HG03139 (cell line): Measurements from ENCODE around the gene DNAH8.
A peak's percentile ranks its signal among the peaks of the same experiment; 100 is the strongest.

Experiments used
- ATAC-seq: cut with Tn5 transposase; IDR thresholded peaks from one replicate; pipeline ENCODE4 v1.9.1; 2021; ENCODE audit not compliant: unreplicated experiment

Gene DNAH8

DNA sequence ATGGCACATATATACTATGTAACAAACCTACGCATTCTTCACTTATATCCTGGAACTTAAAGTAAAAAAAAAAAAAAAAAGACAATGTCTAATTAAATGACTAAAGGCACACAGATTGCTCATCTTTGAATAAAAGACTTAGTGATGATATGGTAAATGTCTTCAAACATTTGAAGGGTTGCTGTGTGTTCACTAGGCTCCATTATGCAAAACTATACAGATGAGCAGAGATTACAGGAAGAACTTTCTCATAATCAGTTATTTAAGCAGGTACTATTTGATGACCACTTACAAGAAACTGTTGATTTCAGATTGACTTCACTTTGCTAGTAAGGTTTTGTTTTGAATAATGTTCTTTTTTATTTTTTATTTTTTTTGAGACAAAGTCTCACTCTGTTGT is 34.4 kb downstream of the DNAH8 start:
- ATAC-seq: no peak

DNA sequence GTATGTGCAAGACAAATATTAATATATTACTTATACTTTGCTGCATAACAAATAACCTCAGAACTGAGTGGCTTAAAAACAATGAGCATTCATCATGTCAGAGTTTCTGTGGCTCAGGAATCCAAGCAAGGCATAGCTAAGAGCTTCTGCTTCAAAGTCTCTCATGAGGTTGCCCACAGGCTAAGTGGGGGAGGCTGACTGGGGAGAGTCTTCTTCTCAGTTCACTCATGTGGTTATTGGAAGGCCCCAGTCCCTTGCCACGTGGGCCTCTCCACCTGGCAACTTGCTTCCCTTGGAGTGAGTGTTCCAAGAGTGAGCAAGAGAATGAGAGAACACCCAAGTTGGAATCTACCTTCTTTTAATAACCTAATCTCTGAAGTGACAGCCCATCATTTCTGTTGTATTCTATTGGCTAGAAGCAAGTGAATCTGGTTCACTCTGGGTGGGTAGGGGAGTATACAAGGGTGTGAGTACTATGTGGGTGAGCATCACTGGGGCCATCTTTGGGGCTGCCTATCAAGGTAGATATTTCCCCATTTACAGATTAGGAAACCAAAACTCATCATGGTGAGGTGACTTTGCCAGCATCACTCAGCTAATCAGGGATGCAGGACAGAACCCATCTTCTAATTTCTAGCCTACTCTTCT is 36.0 kb downstream of the DNAH8 start:
- ATAC-seq: no peak

DNA sequence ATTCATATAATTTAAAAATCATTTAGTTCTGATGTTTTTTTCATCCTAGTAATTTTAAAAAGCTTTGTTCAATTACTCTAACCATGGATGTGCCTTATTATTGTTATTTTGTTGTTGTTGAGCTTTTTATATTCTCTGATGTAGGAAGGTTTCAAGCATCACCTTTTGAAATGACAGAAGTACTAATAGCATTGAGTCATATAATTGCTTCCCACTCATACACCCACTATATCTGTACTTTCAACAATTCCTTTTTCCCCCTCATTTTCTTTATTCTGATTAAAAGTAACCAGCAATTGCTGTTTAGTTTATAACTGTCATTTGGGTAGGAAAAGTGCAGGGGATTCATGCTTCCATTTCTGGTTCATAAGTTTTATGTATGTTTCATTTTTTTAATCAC is 38.6 kb downstream of the DNAH8 start:
- no peak for ATAC-seq

DNA sequence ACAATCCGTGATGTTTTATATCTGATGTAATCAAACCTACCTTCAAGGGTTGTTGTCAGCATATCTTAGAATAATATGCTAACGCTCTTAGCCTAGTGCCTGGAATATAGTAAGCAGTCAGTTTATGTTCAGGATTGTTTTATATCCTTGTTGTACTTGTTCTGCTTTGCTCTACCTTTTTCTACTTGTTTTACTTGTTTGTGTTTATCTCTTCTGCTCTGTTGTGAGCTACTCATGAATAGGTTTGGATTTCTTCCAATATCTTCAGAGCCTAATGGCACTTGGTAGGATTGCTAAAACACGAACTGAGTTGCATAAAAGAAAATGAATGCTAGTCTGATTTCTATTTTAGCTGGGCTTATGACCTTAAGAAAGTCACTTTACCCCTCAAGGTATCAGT is 40.1 kb downstream of the DNAH8 start:
- no peak for ATAC-seq

DNA sequence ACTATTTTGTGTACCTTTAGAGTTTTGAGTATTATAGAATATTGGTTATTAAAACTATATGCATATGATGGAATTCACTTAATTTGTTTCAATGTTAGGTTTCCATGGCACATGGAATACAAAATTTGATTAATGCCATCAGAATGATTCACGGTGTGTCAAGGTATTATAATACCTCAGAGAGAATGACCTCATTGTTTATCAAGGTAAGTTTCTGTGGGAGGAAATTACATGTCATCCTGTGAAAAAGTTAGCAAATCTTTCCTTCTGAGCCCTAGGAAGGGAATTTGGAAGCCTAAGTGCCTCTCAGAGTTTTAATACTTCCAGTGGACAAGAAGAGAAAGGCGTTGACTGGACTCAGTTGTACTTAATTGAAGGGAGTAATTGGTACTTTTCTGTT is 40.8 kb downstream of the DNAH8 start:
- no peak for ATAC-seq

DNA sequence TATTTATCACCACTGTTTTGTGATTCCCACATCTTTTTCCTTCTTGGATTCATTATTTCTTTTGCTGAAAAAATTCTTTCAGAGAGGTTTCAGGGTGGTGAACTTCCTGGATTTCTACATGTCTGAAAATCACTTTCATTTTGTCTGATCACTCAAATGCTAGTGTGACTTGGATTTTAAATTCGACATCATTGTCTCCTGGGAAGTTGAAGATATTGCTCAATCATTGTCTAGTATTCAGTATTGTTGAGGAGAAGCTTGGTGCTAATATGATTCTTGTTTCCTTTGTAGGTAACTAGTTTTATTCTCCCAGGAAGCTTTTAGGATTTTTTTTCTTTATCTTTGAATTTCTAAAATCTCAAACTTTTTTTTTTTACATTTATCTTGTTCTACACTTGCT is 45.0 kb downstream of the DNAH8 start:
- ATAC-seq: no peak

DNA sequence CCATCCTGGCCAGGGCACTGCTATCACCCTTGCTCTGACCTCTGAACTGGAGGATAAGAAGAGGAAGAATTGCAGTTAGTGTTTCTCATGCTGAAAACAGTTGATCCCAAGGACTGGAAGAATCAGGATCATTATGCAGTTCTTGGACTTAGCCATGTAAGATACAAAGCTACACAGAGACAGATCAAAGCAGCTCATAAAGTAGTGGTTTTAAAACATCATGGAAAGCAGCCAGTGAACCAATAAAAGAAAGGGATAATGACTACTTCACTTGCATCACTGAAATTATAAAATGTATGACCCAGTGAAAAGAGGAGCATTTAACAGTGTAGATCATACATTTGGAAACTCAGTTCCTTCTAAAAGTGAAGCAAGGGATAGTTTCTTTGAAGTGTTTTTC is 47.7 kb downstream of the DNAH8 start:
- no peak for ATAC-seq

DNA sequence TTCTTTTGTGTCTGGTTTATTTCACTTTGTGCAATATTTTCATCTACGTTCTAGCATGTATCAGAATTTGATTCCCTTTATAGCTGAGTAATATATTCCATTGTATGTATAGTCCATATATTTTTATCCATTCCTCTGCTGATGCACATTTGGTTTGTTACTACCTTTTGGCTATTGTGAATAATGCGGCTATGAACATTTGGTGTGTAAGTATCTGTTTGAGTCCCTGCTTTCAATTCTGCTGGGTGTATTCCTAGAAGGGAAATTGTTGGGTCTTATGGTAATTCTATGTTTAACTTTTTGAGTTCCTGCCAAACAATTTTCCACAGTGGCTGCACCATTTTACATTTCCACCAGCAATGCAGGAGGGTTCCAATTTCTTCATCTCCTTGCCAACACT is 52.4 kb downstream of the DNAH8 start:
- ATAC-seq: no peak

DNA sequence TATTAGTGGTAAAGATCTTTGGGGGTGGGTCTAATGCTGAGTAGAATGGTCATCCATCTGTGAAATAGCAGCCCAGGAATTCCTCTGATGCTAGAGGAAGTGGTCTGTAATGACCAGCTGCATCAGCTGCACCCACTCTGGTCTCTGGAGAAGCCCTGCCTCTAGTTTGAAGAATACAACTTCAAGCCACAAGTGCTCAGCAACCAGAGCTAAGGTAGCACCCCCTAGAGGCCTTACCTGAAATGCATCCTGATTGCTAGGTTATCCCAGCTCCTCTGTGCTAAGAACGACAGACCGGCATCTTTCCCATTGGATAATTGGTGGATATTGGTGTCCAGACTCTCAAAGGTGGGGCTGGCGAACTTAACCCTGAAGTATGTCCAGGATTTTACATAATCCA is 58.2 kb downstream of the DNAH8 start:
- ATAC-seq: no peak

DNA sequence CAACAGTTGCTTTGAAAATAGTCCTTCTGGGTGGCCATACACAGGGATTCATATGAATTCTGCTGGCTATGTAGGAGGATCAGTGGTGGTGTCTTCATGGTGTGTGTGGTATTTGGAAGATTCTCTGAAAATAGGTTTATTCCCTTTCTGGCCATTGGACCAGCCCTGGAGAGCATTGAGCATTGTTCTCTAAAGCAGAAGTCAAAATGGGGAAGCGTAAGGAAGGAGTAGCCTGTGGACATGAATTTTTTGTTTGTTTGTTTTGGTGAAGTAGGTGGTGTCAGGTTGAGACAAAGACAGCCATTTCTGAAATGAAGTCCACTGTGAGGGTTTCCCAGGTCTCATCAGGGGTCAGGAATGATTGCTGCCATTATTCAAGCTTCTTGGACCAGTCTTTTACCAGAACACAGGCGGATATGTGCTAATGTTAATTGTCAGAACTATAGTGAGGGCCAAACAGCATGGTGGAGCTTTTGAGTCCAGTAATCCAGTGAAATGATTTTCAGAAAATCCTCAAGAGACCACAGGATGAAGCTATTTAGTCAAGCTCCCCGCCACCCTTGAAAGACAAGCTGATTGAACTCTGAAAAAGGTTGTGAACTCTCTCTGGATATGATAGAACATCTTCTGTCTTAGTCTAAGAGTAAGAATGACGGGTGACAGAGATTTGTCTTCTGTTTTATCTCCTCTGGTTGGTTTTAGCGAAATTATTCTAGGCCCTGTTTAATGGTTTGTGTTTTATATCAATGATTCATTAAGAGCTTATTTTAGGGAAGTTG is 60.0 kb downstream of the DNAH8 start:
- ATAC-seq: no peak

DNA sequence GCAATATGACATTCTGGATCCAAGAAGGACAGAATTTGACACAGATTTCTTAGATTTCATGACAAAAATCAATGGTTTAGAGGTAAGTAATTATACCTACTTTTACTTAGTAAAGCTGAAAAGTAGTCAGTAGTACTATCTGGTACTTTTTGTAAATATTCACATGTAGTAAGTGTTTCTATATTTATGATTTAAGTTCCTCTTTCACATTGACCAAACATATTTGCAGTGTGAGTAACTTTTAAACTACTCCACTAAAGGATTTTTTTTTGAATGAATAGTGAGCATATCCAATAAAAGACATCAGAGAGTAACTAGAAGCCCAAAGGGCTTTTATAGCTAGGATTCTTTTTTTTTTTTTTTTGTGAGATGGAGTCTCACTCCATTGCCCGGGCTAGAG is 60.8 kb downstream of the DNAH8 start:
- peak; percentile 46 for ATAC-seq

DNA sequence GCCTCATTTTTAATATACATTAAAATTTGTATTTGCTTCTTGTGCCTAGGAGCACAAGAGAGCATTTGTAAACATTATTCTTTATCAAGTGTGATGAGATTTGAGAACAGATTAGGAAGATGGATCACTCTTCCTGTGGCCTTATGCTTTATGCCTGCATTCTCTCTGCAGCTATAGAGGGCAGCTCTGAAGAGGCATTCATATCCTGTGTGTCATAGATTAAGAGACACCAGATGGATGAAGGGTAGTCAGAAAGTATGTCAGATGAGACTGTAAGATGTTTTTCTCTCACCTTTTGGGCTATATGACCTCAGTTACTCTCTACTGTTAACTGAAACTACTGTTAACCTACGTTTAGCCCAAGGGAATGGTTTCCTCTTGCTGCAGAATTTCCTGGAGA is 61.4 kb downstream of the DNAH8 start:
- no peak for ATAC-seq

DNA sequence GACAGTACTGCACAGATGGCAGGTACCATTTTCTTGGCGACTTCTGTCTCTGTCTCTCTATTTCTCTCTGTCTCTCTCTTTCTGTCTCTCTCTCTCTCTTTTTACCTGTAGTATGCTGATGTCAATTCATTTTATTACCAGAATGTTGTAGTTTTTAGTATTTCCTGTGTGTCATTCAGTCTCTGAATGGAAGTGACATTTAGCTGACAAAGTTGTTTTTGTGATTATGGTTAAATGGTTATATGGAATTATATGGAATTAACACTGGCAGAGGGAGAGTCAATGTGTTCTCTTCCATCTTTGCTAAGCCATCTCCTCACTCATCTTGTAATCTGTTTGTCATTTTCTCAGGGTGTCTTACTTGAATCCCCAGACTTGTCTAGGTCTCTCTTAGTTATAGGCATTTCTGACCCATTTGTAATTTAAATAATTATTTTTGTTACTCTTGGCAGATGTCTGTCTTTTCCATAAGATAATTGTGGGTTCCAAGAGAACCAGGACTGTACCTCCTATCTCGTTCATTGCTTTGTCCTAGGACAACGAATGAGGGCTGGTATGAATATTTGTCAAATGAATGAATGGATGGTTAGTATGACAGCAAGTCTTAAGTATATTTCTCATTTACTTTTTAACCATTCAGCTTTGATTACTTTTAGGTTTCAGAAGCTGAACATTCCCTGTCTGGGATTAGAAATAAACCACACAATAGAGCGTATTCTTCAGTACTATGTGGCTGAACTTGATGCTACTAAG is 64.4 kb downstream of the DNAH8 start:
- no peak for ATAC-seq

DNA sequence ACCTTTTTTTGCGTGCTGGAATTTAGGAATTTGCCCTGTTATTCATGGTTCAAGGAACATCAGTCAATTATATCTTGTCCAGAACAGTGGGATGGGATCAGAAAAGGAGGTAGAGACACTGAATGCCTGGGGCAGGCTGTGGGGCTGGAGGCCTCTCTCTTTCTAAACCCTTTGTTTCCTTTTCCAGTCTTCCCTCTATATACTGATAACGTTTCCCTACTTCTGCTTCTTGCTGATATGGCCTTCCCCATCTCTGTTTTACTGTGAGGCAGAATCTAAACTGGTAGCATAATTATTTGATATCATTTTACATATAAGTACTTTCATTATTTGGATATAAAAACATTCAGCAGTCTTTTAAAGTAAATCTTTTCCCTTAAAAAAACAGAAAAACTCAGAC is 67.5 kb downstream of the DNAH8 start:
- no peak for ATAC-seq

DNA sequence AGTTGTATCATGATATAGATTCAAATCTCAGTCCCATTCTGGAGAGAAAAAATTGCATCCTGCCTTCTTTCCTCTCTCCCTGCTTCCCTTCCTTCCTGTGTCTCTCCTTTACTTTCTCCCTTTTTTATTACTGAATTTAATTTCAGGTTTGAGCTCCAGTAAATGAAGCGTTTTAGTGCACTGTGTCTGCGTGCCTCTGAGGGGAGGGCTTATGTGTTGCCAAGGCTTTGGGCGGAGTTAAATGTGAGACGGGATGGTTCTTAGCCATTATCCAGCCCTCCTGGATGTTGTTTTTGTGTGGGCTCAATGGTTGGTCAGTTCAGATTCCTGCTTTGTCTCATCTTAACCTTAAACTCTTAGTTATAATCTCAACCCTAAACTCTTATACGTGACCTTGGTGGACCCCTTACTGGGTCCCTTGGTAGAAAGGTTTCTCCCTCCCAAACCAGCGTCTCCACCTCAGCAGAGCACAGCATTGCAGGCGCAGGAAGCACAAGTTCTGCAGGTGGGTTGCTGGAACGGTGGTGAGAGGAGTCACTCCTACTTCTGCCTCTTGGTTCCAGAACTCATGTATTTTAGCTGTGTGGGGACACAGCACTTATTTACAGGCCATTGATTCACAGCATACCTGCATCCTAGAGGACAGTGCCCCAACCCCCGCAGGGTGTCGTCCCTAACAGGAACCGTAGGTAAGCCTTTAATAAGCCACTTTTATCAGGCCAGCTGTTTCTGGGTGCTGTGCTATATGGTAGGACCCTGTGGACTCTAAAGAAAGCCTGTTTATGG is 68.5 kb downstream of the DNAH8 start:
- no peak for ATAC-seq

DNA sequence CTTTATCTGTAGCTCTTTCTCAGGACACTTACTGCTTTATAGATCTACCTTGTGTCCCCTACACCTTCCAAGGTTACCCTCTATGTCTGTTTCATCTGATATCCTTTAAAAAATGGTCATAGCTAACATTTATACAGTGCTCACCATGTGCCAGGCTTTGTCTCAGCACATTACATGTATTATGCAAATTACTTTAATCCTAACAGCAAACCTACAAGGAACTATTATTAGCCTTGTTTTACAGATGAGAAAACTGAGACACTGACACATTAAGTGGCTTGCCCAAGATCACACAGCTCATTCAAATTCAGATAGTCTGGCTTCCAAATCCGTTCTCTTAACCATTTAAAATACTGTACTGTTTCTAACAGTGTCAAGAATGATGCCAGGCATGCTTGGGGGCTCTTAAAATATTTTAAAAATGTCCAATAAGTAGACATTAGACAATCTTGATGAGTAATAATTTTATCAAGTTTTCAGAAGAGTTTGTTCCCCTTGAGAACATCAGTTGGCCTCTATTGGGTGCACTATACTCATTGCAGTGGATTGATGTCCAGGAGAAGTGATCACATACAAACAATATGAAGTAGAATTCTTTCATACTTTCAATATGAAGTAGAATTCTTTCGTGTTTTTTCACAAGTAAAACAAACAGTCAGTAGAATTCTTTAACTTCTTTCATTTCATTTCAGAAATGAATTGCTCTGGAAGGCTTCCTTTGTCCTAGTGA is 69.6 kb downstream of the DNAH8 start:
- ATAC-seq: no peak

DNA sequence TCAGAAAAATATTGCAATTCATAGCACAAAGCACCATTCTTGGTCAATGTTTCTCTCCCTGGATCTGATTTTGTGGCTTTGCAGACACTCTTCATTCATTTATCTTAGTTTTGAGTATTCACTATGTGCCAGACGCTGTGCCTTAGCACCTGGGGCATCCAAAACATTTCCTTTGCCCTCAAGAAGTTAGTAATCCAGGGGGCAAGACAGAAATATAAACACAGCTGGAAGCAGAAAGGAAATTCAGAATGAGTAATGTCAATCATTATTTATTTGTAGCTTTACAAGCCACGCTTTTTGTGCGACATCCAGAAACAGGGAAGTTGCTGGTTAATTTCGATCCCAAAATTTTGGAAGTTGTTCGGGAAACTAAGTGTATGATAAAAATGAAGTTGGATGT is 71.4 kb downstream of the DNAH8 start:
- ATAC-seq: no peak

DNA sequence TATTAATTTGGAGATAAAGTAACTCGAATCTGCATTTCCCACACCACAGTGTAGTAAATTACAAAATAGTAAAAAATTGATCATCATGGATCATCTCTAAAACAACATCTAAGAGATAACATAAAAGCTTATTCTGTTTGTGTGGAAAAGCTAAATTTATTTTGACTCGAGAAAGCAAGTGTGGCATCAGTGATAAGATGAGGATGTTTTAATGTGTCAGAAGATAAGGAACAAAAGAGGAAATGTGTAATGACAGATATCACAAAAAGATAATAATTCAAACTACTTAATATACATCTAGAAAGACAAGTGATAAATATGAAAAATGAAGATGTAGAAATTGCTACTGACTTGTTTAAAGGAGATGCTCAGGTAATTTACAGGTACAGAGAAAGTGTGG is 74.1 kb downstream of the DNAH8 start:
- ATAC-seq: no peak

DNA sequence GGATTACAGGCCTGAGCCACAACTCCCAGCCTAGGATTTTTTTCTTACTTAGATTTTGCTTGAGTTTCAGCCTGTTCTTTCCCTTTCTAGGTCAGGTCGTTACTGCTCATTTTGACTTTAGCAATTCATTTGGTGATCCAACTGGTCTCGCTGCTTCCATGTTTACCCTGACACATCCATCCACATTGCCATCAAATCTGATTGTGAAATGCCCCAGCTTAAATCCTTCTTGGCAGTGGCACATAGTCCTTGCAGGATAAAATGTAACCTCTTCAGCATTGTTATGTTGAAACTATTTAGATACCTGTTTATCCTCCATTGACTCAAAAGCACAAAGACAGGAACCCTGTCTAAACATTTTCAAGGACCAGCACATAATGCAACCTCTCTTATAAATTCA is 77.2 kb downstream of the DNAH8 start:
- no peak for ATAC-seq

DNA sequence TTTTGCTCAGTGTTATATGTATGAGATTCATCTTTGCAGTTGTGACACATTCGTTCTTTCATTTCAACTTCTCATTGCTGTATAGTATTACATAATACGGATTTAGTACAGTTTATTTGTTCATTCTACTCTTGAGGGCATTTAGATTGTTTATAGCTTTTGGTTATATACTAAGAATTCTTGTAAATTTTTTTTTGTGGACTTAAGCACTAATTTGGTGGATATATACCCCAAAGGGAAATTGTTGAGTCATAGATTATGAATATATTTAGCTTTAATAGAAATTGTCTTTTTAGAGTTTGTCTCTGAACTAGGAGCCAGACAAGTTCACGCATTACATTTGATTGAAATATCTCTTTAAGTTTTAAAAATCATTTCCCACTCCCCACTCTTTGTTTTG is 79.6 kb downstream of the DNAH8 start:
- no peak for ATAC-seq

DNA sequence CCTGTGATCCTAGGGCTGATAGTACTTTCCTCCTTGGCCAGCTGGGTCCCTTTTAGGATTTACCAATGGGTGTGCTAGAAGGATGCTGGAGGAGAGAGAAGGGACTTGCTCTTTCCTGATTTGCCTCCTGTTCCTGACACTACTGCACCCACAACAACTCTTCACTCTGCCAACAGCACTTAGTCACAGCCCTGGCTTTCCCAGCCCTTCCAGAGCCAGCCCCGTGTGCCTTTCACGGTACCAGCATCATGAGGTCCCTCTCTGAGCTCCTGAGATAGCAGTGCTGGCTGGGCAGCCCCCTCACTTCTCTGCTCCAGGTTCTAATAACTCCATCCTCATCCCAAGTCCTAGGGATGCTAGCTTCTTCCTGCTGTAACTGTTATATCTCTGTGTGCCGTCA is 80.9 kb downstream of the DNAH8 start:
- no peak for ATAC-seq
